IPS-NIHi7 (cell line): ENCODE data around the gene AP1G2.

Source experiments
- DNase-seq: peaks from one replicate; pipeline ENCODE4 v3.0.0; 2012; ENCODE audit warnings: mixed read lengths; ENCODE audit errors: extremely low spot score

AP1G2 gene

DNA sequence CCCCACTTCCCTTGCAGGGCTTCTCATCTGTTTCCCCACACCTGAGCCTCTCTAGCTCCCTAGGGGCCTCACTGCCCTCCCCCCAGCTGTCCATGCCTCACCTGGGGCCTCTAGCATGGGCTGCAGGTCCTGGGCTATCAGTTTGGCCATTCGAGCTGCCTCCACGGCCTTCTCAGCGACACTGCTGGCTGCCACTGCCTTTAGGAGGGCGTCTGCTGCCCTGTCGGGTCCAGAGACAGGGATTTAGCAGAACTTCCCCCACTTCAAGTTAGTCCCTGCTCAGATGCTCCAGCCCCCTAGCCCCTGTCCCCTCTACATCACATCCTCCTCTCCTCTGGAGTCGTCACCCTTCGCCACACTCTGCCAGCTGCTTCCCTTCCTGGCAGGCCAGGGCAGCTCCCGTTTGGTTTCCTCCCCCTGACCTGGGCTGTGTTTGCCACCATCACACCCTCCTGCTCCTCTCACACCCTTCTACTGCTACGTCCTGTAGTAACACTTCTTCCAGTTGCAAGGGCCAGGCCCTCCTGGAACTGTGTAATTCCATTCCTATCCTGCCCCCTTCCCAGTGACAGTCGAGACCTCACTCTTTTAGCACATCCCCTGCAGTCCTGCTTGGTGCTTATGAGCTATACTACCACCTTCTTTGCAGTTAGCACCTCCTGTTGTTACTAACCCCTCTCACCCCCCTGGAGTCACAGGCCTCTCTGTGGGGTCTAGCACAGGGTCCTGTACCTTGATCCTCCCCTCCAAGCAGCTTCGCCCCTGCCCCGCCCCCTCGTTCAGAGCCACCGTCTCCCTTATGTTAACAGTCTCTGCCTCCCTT lies 4.3 kb upstream of the AP1G2 start:
- DNase-seq: no peak

DNA sequence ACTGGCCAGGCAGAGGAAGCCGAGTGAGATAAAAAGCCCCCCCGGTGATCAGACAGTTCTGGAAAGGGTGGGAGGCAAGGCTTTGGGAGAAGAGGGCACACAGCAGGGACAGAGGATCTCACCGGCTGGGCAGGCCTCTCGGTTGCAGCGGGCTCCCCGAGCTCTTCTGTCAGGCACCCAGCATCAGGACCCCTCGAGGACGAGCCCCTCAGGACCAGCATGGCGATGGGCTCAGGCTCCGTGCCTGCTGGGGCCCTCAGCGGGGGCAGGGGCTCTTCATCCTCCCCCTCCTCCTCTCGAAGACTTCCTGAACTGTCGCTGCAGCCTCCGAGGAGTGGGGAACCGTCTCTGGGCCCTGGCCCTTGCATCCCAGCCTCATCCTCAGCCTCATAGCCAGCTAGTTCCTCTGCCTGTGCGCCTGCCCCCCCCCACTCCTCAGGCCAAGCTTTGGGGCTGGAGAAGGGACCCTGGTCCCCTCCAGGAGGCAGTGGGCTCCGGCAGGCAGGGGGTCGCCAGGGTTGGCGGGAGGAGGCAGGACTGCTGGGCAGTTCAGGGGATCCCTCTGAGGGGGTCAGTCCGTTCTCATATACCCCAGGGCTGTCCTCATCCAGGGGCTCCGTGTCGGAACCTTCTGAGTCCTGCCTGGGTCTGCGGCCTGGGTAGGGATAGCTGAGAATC lies 3.4 kb upstream of the AP1G2 start:
- no peak for DNase-seq

- peak; percentile 69 for DNase-seq
Observed at GRCh38 chr14:23569443-23570151, 2.0 kb upstream of the AP1G2 start.

- DNase-seq: no peak
Observed at GRCh38 chr14:23568600-23569331, 1.2 kb upstream of the AP1G2 start.

DNA sequence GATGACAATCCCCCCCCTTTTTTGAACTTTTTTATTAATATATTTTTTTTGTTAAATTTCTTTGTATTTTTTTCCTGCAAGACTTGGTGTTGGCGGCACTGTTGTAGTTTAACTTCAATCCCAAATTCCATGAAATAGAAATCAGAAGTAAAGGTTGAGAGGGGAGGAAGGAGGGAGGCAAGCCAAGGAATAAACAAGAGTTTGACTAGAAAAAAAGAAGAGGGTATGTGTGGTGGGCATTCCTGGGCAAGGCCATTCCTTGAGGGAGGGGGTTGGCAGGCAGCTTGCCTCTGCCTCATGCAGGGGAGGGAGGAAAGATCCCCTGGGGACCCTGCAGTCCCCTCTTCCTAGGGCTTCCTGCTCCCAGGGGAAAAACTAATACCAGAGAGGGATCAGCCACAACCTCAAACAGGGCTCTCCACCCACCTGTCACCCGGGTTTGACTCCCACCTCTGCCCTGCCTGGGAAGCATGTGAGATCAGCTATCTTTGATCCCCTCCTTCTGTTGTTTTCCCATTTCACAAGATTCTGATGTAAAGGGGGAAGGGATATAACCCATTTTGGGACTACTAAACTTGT lies 519 bp upstream of the AP1G2 start:
- DNase-seq: no peak

- DNase-seq: no peak
Observed at GRCh38 chr14:23566778-23567185, 809 bp downstream of the AP1G2 start.

DNA sequence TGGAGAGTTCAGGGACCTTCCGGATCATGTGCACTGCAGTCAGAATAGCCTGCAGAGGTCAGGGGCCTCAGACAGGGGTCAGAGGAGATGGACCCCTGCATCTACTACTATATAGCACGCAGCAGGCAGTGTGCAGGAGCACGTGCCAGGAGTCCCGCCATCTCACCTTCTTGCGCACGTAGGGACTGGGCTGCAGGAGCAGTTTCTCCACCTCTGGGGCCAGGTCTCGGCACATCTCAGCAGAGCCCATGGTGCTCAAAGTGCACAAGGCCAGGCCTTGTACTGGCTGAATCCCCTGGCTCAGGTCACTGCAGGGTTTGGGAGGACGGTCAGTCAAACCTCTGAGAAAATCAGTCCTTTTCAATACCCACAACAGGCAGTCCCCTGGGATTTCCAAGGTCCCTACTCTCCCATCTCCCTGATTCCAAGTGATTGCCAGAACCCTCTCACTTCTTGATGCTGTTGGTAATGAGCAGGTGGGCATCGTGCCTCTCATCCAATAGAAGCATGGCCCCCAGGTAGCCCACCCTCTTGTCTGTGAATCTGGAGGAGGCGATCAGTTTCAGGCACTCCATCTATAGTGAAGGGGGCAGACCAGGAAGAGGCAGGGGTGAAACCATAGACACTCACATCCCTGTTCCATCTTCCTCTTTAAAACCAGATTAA lies 1.3 kb downstream of the AP1G2 start:
- no peak for DNase-seq

- no peak for DNase-seq
Observed at GRCh38 chr14:23565626-23566025, 2.0 kb downstream of the AP1G2 start.

GRCh38 chr14:23564876-23565275 lies 2.7 kb downstream of the AP1G2 start:
- no peak for DNase-seq

DNA sequence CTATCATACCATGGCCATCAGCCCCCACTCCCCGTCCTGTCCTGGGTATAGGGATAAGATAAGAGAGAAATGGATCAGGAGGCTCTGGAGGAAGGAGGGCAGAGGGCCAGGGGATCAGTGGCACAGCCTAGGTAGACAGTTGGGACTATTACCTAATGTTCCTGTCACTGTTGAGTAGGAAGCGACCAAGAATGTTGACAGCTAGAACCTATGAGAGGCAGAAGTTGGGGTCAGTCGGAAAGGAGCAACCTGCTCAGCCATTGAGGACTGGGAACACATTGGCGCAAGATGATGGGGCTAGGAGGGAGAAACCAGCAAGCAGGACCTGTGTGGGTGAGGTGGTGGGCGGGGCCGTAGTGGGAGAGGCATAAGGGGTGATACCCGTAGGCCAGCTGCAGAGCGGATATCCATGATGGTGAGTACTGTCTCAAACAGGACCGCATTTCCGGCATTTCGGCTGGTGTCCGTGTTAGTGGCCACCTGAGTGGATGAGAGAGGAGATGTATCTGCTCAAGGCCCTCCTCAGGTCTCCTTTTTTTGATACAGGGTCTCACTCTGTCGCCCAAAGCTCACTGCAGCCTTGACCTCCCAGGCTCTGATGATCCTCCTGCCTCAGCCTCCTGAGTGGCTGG lies 3.3 kb downstream of the AP1G2 start:
- no peak for DNase-seq

DNA sequence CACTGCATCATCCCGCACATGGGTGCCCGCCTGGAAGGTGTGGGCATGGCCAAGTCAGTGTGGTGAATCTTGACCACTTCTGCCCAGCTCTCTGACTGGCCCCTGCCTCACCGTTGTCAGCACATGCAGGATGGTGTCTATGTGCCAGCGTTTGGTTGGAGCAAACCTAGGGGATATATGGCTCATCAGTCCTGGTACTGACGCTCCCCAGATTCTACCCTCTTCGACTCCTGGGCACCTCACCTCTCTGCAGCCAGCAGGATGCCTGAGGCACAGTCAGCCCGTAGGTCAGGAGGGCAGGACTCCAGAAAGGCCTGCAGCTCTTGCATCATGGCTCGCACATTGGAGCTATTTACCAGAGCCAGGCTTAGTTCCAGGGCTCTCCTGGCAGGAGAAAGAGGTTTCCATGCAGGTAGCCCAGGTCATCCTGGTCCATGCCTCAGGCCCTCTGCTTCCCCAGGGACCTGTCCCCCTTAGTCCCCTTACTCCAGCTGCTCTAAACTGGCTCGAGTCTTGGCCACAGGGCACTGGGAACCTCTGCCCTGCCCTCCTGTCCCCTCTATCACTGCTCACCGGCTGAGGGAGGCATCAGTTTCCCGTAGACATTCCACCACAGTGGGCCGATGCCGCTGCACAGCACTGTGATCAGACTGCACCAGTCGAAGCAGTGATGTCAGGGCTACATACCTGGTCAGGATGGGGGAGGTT lies 4.0 kb downstream of the AP1G2 start:
- no peak for DNase-seq

DNA sequence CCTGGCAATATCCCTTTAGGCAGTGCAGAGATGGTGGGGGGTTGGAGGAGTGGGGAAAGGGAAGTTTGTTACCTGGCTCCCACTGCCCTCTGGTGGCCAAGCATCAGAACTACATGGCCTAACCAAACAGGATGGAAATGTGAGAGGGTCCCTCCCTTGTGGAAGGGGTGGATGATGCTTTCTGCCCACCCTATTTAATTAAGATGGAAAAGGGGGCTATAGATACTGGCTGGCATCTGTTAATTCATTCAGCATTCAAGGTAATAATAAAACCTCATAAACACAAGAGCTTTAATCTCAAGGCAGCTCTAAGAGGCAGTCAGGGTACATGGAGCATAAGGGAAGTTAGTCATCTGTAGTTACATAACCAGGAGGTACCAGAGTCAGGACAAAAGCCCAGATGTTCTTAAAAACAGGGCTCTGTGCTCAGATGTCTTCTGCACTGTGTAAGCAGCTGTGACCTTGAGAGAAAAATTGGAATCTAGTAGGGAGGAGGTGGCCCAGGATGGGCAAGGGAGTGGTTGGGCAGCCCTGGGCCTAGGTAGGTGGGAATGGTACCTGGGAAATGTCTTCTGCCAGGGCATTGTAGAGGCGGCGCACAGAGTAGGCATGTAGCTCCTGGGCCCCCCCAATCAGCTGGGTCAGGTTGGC lies 4.6 kb downstream of the AP1G2 start:
- DNase-seq: peak; percentile 73

GRCh38 chr14:23561873-23562821 lies 5.4 kb downstream of the AP1G2 start:
- no peak for DNase-seq

DNA sequence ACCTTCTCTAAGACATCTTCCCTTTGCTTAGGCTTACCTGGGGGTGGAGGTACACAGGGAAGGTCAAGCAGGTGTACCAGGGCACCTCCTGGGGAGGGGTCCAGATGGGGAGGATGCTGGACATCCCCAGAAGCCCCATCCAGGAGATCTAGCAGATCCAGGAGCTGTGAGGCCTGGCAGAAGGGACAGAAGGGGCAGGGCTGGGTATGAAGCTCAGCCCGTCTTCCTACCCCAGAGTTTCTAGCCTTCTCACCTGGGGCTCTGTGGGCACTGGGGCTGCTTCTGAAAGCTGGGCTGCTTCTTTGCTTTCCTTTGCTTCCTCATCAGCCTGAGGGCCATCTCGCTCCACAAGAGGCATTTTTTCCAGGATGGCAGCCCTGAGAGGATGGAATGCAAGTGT lies 6.3 kb downstream of the AP1G2 start:
- no peak for DNase-seq

- no peak for DNase-seq
Observed at GRCh38 chr14:23559926-23560520, 7.6 kb downstream of the AP1G2 start.

DNA sequence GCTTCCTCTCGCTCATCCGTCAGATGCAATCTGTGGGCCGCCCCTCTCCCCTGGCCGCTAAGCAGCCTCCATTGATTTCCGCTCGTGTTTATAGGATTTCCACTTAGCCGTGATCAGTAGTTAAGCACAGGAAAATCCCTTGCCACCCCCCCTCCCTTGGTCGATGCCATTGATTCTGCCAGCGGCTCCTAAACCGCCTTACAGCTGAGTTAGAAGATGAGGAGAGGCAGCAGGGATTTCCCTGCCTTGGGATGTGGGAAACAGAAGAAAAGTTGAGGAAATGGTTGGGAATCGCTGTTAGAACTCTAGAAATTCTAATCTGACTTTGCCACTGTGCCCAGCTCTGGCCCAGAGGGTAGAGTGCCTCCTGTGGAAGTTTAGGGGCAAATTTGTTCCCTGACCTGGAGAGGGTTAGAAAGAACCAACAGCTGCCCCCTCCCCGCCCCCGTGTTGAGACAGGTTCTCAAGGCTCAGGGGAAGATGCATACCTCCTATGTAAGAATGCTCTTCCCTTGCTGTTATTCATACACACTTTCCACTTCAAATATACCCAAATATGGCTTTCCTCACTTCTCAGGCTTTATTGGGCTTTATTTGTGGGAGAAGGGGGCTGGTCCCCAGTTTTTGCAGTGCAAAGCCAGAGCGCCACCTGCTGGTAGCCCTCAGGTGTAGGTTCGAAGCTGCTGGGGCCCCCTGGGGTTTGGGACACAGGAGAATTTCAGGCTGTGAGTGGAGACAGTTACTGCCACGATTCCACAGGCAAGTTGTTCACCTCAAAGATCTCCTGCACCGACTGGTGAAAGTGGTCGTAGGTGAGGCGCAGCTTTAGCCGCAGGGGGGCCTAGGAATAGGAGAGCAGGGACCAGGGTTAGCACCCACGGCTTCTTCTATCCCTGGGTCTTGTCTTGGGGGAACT lies 8.3 kb downstream of the AP1G2 start:
- no peak for DNase-seq
